Endodermal cell (in vitro differentiated cells): ENCODE results near the gene RNF2. TPM values are rescaled to one million over a fixed set of nuclear protein-coding genes. Genes with fewer than 3 reads are reported as not detected.
"Not testable (repeated sequence)": the region's sequence is repeated elsewhere in the genome, so short reads cannot be mapped to it uniquely, and the experiment has no call there.

Experiments used
- DNase-seq: peaks from one replicate; pipeline ENCODE4 v3.0.0-alpha.2; 2017
- H3K27ac ChIP-seq: 2 replicates; pipeline ENCODE4 v1.5.1; 2013; ENCODE audit warnings: mild to moderate bottlenecking, low read depth, low read length, moderate library complexity
- H3K27me3 ChIP-seq: 2 replicates; pipeline ENCODE4 v1.6.1; 2013; ENCODE audit warnings: mild to moderate bottlenecking, low read length, moderate library complexity; ENCODE audit not compliant: insufficient read depth, control insufficient read depth, poor library complexity, severe bottlenecking
- H3K36me3 ChIP-seq: 2 replicates; pipeline ENCODE4 v1.7.0; 2013; ENCODE audit warnings: mild to moderate bottlenecking, low read length, moderate library complexity; ENCODE audit not compliant: control insufficient read depth, insufficient read depth
- H3K4me1 ChIP-seq: one replicate; pipeline ENCODE4 v1.7.0; 2013; ENCODE audit warnings: low read length; ENCODE audit not compliant: control insufficient read depth, insufficient read depth
- H3K4me3 ChIP-seq: 2 replicates; pipeline ENCODE4 v1.5.1; 2013; ENCODE audit warnings: mild to moderate bottlenecking, low read length, moderate library complexity
- H3K9ac ChIP-seq: 2 replicates; pipeline ENCODE4 v1.6.1; 2013; ENCODE audit warnings: mild to moderate bottlenecking, low read length, moderate library complexity; ENCODE audit not compliant: poor library complexity, severe bottlenecking; ENCODE audit errors: extremely low read depth
- H3K9me3 ChIP-seq: 2 replicates; pipeline ENCODE4 v1.6.1; 2013; ENCODE audit warnings: mild to moderate bottlenecking, low read length, moderate library complexity; ENCODE audit not compliant: control insufficient read depth
- H3K27ac Mint-ChIP-seq: 2 replicates; pipeline ENCODE4 v1.8.0; 2020; ENCODE audit warnings: mixed read lengths
- H3K27me3 Mint-ChIP-seq: 2 replicates; pipeline ENCODE4 v1.8.0; 2021; ENCODE audit warnings: mild to moderate bottlenecking, mixed read lengths; ENCODE audit not compliant: insufficient read depth
- H3K36me3 Mint-ChIP-seq: 2 replicates; pipeline ENCODE4 v1.8.0; 2020; ENCODE audit warnings: low read depth, mixed read lengths
- H3K4me1 Mint-ChIP-seq: 2 replicates; pipeline ENCODE4 v1.8.0; 2020; ENCODE audit warnings: mixed read lengths
- H3K4me3 Mint-ChIP-seq: 2 replicates; pipeline ENCODE4 v1.8.0; 2020; ENCODE audit warnings: mild to moderate bottlenecking, moderate library complexity, mixed read lengths
- H3K9me3 Mint-ChIP-seq: 2 replicates; pipeline ENCODE4 v1.8.0; 2020; ENCODE audit warnings: mild to moderate bottlenecking, mixed read lengths
- CTCF ChIP-seq: fragments of 200-600 bp; sonication (generic); conservative IDR thresholded peaks from 2 replicates; pipeline ENCODE4 v1.5.0; 2021; ENCODE audit warnings: antibody characterized with exemption, mild to moderate bottlenecking
- WGBS, 2 experiments: methylation state at CpG; one replicate each; pipeline versions ENCODE4 v1.1.5 to v1.1.7; 2013; ENCODE audit warnings: missing lambda C conversion rate in 2 of 2, mixed read lengths in 1 of 2; ENCODE audit not compliant: insufficient coverage in 1 of 2, insufficient read length in 1 of 2; 5-methylcytosine and 5-hydroxymethylcytosine counted together
- total RNA-seq, 2 donors: library from RNA; stranded (reverse); fragmentation: NEBNext Ultra II Directional in 1 of 2; extraction: Animal tissue kit (Norgen Biotek cat#: 25700) in 1 of 2; gene quantifications; 2 replicates in 1 of 2; 3 replicates in 1 of 2; pipeline ENCODE4 v1.2.1, GENCODE V29; 2021

RNF2 gene
- total RNA-seq, 2 donors from 2014 or later: 61.1 to 66.9 TPM

- TF ChIP-seq CTCF: no peak
- no peaks in the 10 kb centered on the region for H3K27me3 ChIP-seq
- Mint-ChIP-seq H3K4me1 (peaks cover 22% of the 10 kb centered on the region), H3K27me3 (no peaks in the 10 kb centered on the region), H3K9me3 (peaks cover 10% of the 10 kb centered on the region), H3K27ac (no peak overlapping the region), H3K36me3 (peaks cover 23% of the 10 kb centered on the region), H3K4me3 (no peak overlapping the region)
- no peaks in the 10 kb centered on the region for H3K4me1 ChIP-seq
- peaks cover 10% of the 10 kb centered on the region for H3K36me3 ChIP-seq
- H3K4me3 ChIP-seq: no peak overlapping the region
- H3K27ac ChIP-seq: no peak overlapping the region
- no peak for DNase-seq
- WGBS, 2 experiments: 99 to 100% methylated on average over 1 to 2 of the region's 2 CpGs
- H3K9me3 ChIP-seq: peaks cover 15% of the 10 kb centered on the region
- no peak overlapping the region for H3K9ac ChIP-seq
These were observed 14.7 kb downstream of the RNF2 start for GRCh38 chr1:185059950-185060571.

GRCh38 chr1:185062710-185063370 lies 17.5 kb downstream of the RNF2 start:
- Histone ChIP-seq H3K27ac (no peak overlapping the region), H3K9ac (no peak overlapping the region), H3K27me3 (no peaks in the 10 kb centered on the region), H3K4me3 (no peak overlapping the region), H3K9me3 (peaks cover 15% of the 10 kb centered on the region), H3K36me3 (peaks cover 23% of the 10 kb centered on the region), H3K4me1 (no peaks in the 10 kb centered on the region)
- DNase-seq: no peak
- 97% methylated on average over 1 of the region's 1 CpG; no CpG with 5 or more reads in 1 of the 2 experiments for WGBS, 2 experiments
- H3K4me1 Mint-ChIP-seq: peaks cover 18% of the 10 kb centered on the region
- peaks cover 10% of the 10 kb centered on the region for H3K9me3 Mint-ChIP-seq
- no peak overlapping the region for H3K27ac Mint-ChIP-seq
- H3K4me3 Mint-ChIP-seq: no peak overlapping the region
- peaks cover 32% of the 10 kb centered on the region for H3K36me3 Mint-ChIP-seq
- no peaks in the 10 kb centered on the region for H3K27me3 Mint-ChIP-seq
- TF ChIP-seq CTCF: no peak

GRCh38 chr1:185063719-185064118 lies 18.4 kb downstream of the RNF2 start:
- no peak for DNase-seq
- no peak for TF ChIP-seq CTCF
- no peak overlapping the region for H3K27ac Mint-ChIP-seq
- peaks cover 40% of the 10 kb centered on the region for H3K36me3 Mint-ChIP-seq
- no peaks in the 10 kb centered on the region for H3K27me3 Mint-ChIP-seq
- no peak overlapping the region for H3K4me3 ChIP-seq
- WGBS, 2 experiments: 98 to 100% methylated on average over 1 to 2 of the region's 2 CpGs
- peaks cover 23% of the 10 kb centered on the region for H3K36me3 ChIP-seq
- no peak overlapping the region for H3K4me3 Mint-ChIP-seq
- H3K9me3 Mint-ChIP-seq: peaks cover 10% of the 10 kb centered on the region
- H3K27ac ChIP-seq: no peak overlapping the region
- no peaks in the 10 kb centered on the region for H3K4me1 ChIP-seq
- H3K27me3 ChIP-seq: no peaks in the 10 kb centered on the region
- peaks cover 15% of the 10 kb centered on the region for H3K9me3 ChIP-seq
- H3K9ac ChIP-seq: no peak overlapping the region
- peaks cover 12% of the 10 kb centered on the region for H3K4me1 Mint-ChIP-seq

- H3K4me1 ChIP-seq, H3K27me3 ChIP-seq, H3K9ac ChIP-seq, H3K4me1 Mint-ChIP-seq, H3K27ac ChIP-seq, H3K27me3 Mint-ChIP-seq, H3K4me3 ChIP-seq, H3K4me3 Mint-ChIP-seq, H3K27ac Mint-ChIP-seq, DNase-seq: not testable (repeated sequence)
- Mint-ChIP-seq H3K36me3 (peaks cover 40% of the 10 kb centered on the region), H3K9me3 (peaks cover 10% of the 10 kb centered on the region)
- Histone ChIP-seq H3K9me3 (peaks cover 15% of the 10 kb centered on the region), H3K36me3 (peaks cover 23% of the 10 kb centered on the region)
- WGBS, 2 experiments: 73 to 90% methylated on average over 2 to 3 of the region's 3 CpGs
These were observed 19.6 kb downstream of the RNF2 start for GRCh38 chr1:185065006-185065405.
